CD4-positive, alpha-beta T cell treated with Interleukin-6 at 100 ng/mL for 8 hours (primary cell): ENCODE data around the gene C1GALT1C1.
"Not testable (repeated sequence)": the region's sequence is repeated elsewhere in the genome, so short reads cannot be mapped to it uniquely, and the experiment has no call there.

Source experiments
- DNase-seq: peaks from one replicate; pipeline ENCODE4 v3.0.0-alpha.2; 2020; ENCODE audit warnings: mixed read lengths, low spot score

Gene C1GALT1C1

DNA sequence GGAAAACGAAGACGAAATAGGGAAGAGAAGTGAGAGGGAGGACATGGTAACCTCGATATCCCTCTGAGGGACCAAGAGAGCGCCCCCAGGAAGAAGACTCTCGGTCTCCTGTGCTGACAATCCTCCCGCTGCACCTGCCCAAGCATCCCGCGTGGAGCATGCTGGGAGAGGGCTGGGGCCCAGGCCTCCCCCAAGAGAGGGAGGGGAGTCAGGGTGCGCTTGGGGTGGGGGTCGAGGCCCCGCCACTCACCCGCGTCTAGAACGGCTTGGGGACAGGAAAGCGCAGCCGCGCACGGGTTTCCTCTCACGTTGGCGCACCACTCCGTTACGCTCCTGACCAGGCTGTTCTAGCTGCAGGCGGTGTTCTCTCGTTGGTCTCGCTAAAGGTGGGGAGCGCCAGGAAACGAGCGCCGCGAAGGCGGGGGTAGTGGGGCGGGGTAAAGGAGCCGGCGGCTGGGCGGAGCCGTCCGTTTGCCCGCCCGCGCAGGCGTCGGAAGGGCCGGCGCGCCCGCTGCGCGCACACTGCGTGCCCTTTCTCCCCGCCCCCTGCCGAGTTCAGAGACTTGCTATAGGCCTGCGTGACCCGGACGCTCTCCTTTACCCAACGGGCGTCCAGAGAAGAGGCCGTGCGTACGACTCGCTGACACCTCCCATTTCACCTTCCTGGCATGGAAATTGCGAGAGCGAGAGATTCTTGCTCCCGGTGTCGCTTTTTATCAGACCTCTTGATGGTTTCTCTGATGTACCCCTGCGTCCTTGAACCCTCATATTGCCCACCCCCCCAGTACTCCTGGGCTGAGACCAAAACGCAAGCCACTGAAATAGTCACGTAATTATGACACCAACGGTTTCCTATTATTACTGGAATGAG lies at the start of gene C1GALT1C1:
C1GALT1C1 (minus strand) TSS at position 388 of the 871 bp plus-strand sequence. CDS start 2,888 bp downstream, outside the sequence.
- peak; percentile 92 for DNase-seq

DNA sequence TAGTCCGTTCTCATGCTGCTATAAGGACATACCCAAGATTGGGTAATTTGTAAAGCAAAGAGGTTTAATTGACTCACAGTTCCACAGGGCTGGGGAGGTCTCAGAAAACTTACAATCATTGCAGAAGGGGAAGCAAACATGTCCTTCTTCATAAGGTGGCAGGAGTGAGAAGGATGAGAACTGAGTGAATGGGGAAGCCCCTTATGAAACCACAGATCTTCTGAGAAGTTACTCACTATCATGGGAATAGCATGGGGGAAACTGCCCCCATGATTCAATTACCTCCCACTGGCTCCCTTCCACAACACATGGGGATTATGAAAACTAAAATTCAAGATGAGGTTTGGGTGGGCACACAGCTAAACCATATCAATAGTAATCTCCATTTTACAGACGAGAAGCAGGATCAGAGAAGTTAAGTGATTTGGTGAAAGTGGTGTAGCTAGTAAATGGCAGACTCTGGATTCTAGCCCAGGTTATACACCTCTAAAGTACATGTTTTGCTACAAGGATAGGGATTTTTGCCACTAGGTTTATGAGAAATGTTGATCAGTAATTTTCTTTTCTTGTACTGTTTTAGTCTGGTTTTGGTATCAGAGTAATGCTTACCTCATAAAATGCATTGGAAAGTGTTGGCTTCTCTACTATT lies 47.3 kb upstream of the C1GALT1C1 start:
- no peak for DNase-seq

DNA sequence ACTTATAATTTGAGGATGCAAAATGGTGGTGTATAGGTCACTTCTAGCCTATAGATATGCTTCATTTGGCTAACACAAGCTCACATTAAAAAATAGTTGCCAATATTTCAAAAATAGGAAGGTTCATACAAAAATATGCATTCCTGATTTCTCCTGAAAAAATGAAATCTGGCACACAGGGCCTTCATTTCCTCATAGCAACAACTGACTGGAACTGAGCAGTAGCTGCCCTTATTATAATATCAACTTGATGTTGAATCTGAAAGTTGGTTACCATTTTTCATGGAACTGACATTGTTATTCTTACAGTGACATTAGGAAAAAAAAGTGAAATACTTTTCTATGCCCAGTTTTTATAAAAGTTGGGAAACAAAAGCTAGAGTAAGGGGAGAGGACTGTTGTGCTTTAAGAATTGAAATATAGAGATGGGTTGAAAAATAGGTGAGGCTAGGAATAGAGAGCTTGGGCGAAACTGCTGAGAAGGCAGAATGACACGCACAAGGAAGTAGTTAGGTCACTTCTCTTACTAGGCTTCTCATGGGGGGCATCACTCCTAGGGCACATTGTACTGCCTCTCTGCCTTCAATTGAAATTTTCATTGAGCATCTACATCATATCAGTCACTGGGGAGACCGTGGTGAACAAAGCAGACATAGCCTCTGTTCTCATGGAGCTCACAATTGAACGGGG lies 43.1 kb upstream of the C1GALT1C1 start:
- no peak for DNase-seq

DNA sequence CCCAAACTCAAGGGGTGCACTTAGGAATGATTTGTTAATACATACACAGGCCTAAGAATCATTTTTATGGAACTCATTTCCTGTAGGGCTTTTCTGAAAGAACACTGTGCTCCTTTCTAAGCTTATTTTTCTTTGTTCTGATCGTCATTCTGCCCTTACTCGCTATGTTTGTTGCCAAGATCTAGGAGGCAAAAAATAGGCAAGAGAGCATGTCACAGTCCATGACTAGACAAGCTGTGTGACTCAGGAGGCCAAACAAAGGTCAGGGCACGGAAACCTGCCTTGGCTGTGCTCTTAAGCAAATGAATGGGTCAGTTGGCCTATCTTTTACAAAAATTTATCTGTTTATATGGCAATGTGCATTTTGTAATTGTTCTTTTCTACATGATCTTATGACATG lies 42.5 kb upstream of the C1GALT1C1 start:
- DNase-seq, result no peak

DNA sequence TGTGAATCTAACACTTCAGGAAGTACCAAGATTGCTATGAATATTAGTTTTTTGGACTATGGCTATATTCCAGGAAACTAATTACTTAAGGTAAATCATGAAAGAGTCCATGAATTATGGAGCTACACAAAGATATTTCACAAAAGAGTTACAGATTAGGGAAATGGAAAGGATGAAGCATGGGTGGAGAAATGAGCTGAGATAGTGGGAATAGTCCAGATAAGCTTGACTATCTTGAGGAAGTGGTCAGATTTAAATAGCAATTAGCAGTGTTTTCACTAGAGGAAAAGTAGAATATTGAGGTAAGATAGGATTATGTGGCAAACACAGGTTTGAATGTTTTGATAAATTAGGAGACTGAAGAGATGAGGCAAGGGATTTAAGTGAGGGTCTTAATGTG lies 42.1 kb upstream of the C1GALT1C1 start:
- no peak for DNase-seq

DNA sequence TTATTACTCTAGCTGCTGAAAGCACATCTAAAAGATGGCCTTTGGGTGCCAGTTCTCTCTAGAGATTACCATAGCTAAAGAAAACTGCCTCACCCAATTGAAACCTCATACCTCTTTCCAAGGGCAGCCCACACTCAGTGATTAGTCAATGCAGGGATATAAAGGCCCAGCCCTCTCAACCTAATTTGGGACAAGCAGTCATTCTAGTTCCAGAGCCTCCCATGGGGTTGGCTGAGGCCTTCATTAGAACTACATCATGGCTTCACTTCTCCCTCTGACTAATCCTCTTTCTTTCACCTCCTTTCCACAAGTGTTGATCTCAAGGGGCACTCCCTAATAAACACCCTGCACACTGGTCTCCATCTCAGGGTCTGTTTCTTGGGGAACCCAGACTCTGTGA lies 38.5 kb upstream of the C1GALT1C1 start:
- no peak for DNase-seq

DNA sequence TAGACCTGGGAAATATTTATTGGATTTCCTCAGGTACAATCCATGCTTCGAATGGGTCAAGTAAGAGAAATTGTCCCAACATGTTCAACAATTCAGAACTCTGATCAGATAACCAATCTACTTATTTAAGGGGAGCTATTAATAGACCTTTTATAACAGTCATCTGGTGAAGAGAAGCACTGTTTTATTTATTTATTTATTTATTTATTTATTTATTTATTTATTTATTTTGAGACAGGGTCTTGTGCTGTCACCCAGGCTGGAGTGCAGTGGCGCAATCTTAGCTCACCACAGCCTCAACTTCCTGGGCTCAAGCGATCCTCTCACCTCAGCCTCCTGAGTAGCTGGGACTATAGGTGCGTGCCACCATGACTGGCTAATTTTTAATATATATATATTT lies 34.7 kb upstream of the C1GALT1C1 start:
- not testable (repeated sequence) for DNase-seq

DNA sequence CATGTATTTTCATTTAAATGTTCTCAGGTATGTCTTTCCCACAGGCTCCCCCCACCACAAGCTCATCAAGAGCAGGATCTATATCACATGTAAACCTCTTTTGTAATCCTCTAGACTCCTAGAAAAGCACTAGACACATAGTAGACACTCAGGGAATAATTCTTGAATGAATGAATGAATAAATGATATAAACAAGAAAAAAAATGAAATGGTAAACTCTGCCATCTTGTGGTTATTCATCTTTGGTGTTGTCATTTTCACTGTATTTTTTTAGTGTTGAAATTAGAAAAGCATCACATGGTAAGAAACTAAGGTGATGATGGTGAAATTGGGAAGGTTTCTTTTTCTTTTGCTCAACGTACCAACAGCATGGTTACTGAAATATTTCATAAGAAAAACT lies 34.2 kb upstream of the C1GALT1C1 start:
- DNase-seq, result no peak

DNA sequence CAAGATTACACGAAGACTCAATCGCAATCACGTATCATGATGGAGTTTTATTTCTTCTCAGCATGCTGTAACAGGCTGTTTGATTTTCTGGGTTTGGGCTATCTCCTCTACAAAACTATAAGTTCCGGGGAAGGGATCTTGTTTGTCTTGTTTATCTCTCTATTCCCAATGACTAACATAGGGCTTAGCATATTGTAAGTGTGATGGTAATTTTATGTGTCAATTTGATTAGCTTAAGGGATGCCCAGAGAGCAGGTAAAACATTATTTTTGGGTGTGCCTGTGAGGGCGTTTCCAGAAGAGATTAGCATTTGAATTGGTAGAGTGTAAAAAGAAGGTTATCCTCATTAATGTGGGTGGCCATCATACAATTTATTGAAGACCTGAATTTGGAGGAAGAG lies 32.8 kb upstream of the C1GALT1C1 start:
- no peak for DNase-seq

DNA sequence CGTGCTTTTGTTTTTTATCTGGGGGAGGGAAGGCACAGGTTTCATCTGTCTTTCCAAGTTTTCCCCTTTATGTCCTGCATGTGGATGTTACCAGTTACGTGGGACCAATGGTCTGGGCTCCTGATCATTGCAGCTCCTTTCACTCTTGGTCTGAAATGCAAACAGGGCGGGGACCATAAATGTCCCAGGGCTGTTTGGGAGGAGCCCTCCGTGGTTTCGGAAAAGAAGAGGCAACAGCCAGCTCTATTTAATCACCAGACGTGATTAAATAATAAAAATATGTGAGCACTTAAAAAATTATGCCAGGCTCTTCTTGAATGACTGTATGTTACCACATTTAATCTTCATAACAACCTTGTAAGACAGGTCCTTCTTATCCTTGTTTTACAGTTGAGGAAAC lies 30.8 kb upstream of the C1GALT1C1 start:
- no peak for DNase-seq

DNA sequence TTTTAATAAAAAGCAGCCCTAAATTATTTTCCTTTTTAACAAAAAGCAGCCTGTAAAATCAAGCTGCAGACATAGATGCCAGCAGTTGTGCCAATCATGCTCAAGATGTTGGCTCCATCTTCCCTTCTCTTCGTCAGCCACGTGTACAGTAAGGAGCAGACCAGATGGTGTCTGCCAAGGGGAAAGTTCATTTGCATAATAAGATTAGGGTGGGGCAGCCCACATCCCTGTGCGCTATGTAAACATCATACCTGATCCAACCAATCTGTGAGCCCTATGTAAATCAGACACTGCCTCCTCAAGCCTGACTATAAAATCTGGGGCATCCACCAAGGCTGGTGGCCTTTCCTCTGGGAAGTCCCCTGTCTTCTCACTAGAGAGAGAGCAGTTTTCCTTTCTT lies 23.1 kb upstream of the C1GALT1C1 start:
- no peak for DNase-seq

DNA sequence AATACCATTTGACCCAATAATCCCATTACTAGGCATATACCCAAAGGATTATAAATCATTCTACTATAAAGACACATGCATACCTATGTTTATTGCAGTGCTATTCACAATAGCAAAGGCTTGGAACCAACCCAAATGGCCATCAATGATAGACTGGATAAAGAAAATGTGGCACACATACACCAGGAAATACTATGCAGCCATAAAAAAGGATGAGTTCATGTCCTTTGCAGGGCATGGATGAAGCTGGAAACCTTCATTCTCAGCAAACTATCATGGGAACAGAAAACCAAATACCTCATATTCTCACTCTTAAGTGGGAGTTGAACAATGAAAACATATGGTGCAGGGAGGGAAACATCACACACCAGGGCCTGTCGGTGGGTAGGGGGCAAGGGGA lies 22.4 kb upstream of the C1GALT1C1 start:
- not testable (repeated sequence) for DNase-seq

DNA sequence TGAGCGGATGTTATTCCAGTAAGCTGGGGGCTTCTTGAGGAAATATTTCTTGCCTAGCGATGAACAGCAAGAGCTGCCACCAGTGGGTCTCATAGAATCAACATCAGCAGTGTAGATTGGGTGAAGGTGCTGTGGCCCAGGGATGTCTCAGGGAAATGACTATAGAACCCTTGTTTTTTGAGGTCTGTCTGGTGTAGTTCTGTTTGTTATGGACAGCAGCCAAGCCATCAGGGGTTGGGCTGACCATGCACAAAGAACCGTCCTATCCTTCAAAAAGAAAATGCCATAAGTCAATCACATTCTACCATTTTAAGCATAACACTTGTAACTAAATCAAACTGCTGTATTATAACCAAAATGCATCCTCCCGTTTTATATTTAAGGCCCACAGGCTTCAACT lies 17.3 kb upstream of the C1GALT1C1 start:
- no peak for DNase-seq

DNA sequence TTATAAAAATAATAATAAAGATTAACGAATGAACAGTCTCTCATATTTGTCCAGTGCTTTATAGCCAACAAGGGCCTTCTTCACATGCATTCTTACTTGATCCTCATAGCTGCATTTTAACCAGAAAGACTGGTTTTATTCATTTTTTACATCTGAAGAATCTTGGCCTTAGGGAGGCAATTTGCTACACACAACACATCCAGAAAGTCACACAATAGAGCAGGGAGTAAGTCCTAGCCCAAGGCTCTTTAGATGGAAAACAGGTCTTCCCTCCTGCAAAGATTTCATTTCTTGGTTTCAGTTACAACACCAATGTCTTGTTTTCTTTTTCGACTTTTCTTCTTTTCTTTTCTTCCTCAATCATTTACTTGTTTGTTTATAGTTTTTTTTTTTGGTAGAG lies 13.0 kb upstream of the C1GALT1C1 start:
- no peak for DNase-seq

DNA sequence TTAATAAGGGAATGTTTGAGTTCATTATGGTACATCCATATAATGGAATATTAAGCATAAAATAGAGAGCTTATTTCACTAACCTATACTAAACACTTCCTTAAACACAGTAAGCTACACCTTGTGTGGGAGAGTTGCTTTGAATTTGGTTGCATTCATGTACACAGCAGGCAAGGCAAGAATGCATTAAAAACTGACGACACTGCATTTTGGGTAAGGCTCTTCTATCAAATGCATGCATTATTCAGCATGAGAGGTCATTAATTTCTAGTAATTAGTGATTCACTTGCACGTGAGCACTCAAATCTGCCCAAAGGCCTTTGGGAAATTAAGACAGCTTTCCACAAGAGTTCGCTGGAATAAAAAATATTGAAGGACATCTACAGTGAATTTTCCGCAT lies 8.8 kb upstream of the C1GALT1C1 start:
- no peak for DNase-seq

DNA sequence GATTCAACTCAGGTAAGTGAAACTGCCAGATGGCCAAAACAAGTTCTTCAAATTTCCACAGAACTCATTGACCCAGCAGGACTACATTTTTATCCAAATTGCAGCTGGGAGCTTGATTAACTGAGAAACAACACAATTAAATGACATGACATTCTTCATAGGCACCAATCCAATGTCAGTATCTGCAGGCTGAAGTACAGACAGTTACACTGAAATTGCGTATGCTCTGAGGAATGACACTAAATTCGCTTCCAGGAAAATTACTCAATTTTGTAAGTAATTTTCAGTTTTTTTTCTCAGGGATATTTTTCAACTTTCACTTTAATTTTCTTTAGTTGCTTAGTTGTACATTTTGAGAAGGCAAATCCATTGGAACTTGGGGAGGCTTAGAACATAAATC lies 4.5 kb downstream of the C1GALT1C1 start:
- no peak for DNase-seq

DNA sequence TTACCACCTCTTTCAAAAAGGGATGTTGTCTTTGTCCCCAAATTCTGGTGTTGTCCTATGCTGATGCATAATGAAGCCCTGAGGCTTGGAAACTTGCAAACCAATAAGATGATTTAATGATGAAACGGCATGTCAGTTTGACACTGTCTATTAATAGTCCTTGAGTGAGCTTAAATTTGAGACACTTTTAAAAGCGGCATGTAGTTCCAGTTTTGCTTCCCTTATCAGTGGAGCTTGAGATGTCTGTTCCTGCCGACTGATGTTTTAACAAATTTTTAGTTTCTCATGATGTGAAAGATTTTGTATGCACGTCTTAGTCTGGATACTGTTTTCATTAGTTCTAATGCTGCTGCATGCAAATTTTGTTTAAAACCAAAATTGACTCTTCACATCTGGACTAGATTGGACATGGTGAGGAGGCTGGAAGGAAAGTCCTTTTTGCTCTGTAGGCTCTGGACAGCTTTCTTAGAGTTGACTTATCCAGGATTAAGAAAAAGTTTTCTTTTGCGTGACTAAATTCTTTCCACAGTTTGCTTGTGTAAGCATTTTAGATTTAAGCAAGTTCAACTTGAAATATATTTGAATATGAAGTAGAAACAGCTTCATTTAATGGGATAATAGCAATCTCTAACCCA lies 11.7 kb downstream of the C1GALT1C1 start:
- no peak for DNase-seq

DNA sequence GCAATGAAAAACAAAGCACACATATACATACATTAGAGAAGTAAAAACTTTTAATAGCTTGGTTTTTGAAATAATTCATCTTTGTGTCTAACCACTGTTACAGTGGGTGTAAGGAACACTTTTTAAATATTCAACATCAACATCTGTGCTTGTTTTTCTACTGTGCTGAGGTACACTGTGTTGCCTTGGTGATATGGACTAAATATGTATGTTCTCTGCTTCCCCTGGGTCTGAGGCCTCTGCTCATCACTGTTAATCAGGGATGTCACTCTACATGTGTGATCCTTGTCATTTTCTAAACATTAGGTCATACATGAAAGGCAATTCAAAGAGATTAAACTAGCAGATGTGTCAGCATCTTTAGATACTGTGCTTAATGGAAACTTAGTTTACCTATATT lies 15.0 kb downstream of the C1GALT1C1 start:
- DNase-seq, result no peak

DNA sequence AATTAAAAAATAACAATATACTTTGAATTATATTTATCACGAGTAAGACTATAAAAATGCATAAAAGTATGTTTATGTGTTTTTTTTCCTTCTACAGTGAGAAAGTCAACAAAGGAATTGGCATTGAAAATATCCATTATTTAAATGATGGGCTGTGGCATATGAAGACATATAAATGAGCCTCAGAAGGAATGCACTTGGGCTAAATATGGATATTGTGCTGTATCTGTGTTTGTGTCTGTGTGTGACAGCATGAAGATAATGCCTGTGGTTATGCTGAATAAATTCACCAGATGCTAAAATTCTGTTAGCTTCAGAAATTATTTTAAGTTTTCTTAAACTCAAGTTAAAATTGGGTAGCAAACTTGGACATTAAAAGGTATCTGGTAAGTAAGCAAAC lies 17.8 kb downstream of the C1GALT1C1 start:
- no peak for DNase-seq

DNA sequence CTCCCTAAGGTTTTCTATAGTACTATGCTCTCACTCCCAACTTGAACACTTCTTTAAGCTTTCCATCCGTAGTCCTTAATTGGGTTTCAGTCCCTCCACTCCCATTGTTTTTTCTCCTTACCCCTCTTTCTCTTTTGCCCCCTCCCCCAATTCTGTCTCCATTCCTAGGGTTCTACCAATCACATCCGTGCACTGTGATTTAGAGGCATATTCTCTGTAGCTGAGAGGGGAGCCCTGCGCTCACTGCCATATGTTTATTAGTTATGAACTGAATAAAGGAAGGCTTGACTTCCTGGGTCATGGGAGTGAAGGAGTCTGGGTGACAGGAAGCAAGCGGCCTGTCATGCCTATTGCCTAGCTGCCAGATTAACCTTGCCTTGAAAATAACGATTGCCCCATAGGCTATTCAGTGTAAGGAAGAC lies 25.5 kb downstream of the C1GALT1C1 start:
- DNase-seq, result peak; percentile 41

DNA sequence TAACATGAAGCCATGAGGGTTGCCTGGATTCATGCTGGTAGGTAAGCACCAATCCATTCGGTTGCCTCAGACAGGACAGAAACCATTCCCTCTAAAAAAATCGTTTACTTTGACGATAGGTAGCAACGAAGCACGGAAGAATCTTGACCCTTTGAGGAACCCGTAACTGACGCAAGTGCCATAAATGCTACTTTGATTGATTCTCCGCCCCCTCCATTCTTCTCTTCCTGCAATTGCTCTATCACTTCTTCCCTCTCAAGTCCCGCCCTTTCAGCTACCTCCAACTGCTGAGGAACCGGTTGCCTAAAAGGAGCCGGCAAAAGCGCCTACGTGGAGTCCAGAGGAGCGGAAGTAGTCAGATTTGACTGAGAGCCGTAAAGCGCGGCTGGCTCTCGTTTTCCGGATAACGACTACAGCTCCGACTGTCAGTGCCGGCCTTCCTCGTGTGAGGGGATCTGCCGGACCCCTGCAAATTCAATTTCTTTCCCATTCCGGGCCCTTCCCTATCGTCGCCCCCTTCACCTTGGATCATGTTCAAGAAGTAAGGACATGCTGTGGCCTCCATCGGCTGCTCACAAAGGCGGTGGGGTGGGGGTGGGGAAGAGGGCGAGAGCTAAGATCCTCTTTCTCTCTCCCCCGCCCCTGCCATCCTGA lies 26.0 kb downstream of the C1GALT1C1 start, which contains the start of gene MCTS1:
MCTS1 (plus strand) TSS at position 395 of the 654 bp plus-strand sequence; CDS start at position 531, 136 bp downstream.
- DNase-seq, result peak; percentile 86

DNA sequence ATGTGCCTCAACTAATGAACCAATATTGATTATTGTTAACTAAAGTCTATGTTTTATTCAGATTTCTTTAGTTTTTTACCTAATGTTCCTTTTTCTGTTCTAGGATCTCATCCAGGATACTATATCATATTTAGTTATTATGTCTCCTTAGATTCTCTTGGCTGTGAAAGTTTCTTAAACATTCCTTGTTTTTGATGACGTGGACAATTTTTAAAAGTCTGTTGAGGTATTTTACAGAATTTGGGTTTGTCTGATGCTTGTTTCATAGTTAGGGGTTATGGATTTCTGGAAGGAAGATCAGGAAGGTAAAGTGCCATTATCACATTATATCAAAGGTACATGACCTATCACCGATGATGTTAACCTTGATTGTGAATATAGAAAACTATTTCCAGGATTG lies 44.2 kb downstream of the C1GALT1C1 start:
- no peak for DNase-seq
